Left ventricle myocardium inferior (tissue), 1 donor: ENCODE data around the gene EPB41. TPM values are rescaled to one million over a fixed set of nuclear protein-coding genes. Genes with fewer than 3 reads are reported as not detected.

ENCODE experiments used
- DNase-seq: peaks from one replicate; pipeline ENCODE4 v3.0.0-alpha.2; 2020
- H3K27ac ChIP-seq: fragments of 200-600 bp; replicated peaks from 2 replicates; pipeline ENCODE4 v1.8.0; 2021
- H3K27me3 ChIP-seq: fragments of 200-600 bp; 2 replicates; pipeline ENCODE4 v1.8.0; 2021; ENCODE audit warnings: low read depth
- H3K36me3 ChIP-seq: fragments of 200-600 bp; 2 replicates; pipeline ENCODE4 v1.8.0; 2021
- H3K4me1 ChIP-seq: fragments of 200-600 bp; 2 replicates; pipeline ENCODE4 v1.8.0; 2021
- H3K4me3 ChIP-seq: fragments of 200-600 bp; 2 replicates; pipeline ENCODE4 v1.8.0; 2021; ENCODE audit warnings: mild to moderate bottlenecking, moderate library complexity
- H3K9me3 ChIP-seq: fragments of 200-600 bp; replicated peaks from 2 replicates; pipeline ENCODE4 v1.8.0; 2021
- intact Hi-C: fragments of 100-400 bp; cut with micrococcal nuclease; formaldehyde crosslinking; loops from one replicate; pipeline ENCODE4 v1.11.0; 2022
- total RNA-seq: library from RNA; stranded (reverse); fragmentation: NEBNext Ultra II Directional; extraction: Animal tissue kit (Norgen Biotek cat#: 25700); gene quantifications from one replicate; pipeline ENCODE4 v1.2.1, GENCODE V29; 2021
- TF ChIP-seq, protein P1 (sequence below): fragments of 200-600 bp; IDR thresholded peaks from 2 replicates; pipeline ENCODE4 v1.8.0; 2021; ENCODE audit warnings: antibody characterized with exemption, mild to moderate bottlenecking, borderline replicate concordance
- donor health status: DM: no; HTN: yes; CAD: no; lungs with severe emphysema.

The EPB41 gene
- total RNA-seq, 1 donor from 2014 or later: 23.4 TPM

DNA sequence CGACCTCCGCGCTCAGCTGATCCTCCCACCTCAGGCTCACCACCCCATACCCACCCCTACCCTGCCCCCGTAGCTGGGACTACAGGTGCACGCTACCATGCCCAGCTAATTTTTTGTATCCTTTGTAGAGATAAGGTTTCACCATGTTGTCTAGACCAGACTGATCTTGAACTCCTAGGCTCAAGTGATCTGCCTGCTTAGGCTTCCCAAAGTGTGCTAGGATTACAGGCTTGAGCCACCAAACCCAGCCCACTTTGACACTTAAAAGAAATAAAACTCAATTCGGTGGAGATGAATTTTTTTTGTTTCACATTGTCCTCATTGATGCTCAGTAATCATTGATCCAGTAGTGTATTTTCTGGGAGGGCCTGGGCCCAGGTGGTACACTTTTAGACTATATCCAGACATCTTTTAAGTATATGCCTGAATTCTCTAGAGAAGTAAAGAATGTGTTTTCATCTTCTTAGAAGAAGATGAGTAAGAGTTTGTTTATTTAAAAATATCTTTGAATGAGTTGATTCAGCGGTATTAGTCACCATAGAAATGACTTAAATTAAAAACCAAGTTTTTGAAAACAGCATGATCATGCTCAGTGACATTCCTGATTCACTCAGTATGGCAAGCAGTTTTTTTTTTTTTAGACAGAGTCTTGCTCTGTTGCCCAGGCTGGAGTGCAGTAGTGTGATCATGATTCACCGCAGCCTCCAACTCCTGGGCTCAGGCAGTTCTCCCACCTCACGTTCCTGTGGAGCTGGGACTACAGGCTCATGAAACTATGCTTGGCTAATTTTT lies 57.8 kb downstream of the EPB41 start:
- H3K27ac ChIP-seq: no peak overlapping the region
- no peaks in the 10 kb centered on the region for H3K9me3 ChIP-seq
- H3K4me3 ChIP-seq: no peak overlapping the region
- intact Hi-C loops: no loop called here
- H3K36me3 ChIP-seq: no peaks in the 10 kb centered on the region
- no peaks in the 10 kb centered on the region for H3K4me1 ChIP-seq
- no peaks in the 10 kb centered on the region for H3K27me3 ChIP-seq
- TF ChIP-seq, protein P1, sequence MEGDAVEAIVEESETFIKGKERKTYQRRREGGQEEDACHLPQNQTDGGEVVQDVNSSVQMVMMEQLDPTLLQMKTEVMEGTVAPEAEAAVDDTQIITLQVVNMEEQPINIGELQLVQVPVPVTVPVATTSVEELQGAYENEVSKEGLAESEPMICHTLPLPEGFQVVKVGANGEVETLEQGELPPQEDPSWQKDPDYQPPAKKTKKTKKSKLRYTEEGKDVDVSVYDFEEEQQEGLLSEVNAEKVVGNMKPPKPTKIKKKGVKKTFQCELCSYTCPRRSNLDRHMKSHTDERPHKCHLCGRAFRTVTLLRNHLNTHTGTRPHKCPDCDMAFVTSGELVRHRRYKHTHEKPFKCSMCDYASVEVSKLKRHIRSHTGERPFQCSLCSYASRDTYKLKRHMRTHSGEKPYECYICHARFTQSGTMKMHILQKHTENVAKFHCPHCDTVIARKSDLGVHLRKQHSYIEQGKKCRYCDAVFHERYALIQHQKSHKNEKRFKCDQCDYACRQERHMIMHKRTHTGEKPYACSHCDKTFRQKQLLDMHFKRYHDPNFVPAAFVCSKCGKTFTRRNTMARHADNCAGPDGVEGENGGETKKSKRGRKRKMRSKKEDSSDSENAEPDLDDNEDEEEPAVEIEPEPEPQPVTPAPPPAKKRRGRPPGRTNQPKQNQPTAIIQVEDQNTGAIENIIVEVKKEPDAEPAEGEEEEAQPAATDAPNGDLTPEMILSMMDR: no peak
- DNase-seq: no peak

DNA sequence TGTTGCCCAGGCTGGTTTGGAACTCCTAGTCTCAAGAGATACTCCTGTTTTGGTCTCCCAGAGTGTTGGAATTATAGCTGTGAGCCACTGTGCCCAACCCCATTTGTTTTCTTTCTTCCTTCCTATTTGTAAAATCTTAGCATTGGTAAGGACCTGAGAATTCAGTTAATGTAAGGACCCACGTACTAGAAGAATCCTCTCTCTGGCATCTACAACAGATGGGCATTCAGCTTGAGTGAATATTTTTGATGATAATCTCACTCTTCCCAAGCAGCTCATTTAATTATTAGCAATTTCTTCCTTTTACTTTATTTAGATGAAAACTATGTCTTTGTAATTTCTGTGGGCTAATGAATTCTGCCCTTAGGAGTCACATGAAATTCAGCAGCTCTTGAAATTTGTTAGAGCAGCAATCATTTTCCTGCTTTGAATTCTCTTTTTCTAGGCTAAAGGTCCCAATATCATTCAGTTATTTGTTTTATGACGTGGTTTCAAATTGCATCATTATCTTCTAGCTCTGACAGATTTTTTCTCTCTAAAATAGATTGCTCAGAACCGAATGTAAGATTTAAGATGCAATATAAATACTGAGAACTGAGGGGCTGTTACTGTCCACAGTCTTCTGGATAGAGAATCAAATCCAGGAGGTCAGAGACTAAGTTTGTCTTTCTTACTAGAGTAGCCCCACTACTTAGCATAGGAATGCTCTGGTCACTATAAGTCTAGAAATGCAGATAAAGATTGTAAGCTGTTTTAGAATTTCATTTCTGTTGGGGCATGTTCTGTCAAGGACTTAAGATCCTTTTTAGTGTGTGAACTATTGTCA lies 59.4 kb downstream of the EPB41 start:
- intact Hi-C loops: no loop called here
- TF ChIP-seq, protein P1: no peak
- no peak for DNase-seq

DNA sequence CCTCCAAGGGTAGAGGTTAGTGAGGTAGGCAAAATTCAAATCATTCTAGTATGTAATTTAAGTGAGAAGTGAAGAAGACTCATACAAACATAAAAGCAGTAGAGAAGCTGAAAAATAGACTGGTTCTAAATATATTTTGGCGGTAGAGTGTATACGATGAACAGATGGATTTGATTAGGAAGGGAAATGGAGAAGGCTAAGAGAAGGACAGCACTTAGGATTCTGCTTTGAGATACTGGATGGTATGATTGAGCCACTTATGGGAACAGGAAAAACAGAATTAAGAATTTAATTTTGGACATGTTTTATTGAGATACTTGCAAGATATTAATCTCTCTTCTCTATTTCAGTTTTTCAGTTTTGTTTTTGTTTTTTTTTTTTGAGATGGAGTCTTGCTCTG lies 60.1 kb downstream of the EPB41 start:
- DNase-seq: no peak
- no peaks in the 10 kb centered on the region for H3K27me3 ChIP-seq
- no peaks in the 10 kb centered on the region for H3K36me3 ChIP-seq
- H3K4me3 ChIP-seq: no peak overlapping the region
- H3K9me3 ChIP-seq: no peaks in the 10 kb centered on the region
- H3K27ac ChIP-seq: no peak overlapping the region
- TF ChIP-seq, protein P1: no peak
- intact Hi-C loops: no loop called here
- H3K4me1 ChIP-seq: peaks cover 5% of the 10 kb centered on the region

More for the DNA sequence above, 59.4 kb downstream of the EPB41 start:
- H3K4me1 ChIP-seq: peaks cover 5% of the 10 kb centered on the region
- no peaks in the 10 kb centered on the region for H3K27me3 ChIP-seq
- H3K36me3 ChIP-seq: no peaks in the 10 kb centered on the region
- no peaks in the 10 kb centered on the region for H3K9me3 ChIP-seq
- H3K4me3 ChIP-seq: no peak overlapping the region
- H3K27ac ChIP-seq: no peak overlapping the region

DNA sequence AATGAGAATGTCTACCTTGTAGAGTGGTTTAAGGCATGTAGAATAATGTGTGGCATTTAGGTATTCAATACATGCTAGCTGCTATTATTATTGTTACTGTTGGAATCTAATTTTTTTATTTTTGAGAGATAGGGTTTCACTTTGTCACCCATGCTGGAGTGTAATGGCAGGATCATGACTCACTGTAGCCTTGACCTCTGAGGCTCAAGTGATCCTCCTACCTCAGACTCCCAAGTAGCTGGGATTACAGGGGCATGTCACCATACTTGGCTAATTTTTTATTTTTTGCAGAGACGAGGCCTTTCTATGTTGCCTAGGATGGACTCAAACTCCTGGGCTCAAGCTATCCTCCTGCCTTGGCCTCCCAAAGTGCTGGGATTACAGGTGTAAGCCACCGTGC lies 61.9 kb downstream of the EPB41 start:
- no peak for DNase-seq

DNA sequence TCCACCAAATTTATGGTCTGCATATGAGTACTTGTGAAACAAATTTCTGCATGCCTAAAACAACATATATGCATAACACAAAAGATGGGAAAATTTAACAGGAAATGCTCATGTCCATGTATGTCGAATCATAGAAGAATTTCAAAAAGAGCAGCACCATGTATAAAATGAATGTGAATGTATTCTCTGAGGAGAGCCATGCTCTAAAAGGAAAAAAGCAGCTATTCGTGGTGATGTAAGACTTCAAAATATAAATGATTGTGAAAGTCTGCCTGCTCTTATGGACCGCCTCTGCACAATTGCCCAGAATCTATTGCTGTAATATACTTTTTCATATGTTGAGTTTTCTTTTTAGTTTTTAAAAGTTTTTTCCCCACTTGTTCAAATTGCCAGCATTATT lies 66.8 kb downstream of the EPB41 start:
- intact Hi-C loops: no loop called here
- Histone ChIP-seq H3K27ac (no peak overlapping the region), H3K4me1 (peaks cover 26% of the 10 kb centered on the region), H3K27me3 (no peaks in the 10 kb centered on the region), H3K36me3 (no peaks in the 10 kb centered on the region), H3K4me3 (no peak overlapping the region), H3K9me3 (no peaks in the 10 kb centered on the region)
- DNase-seq: no peak
- TF ChIP-seq, protein P1: no peak

More for the DNA sequence above, 61.9 kb downstream of the EPB41 start:
- no peak overlapping the region for H3K27ac ChIP-seq
- peaks cover 5% of the 10 kb centered on the region for H3K4me1 ChIP-seq
- TF ChIP-seq, protein P1: no peak
- H3K36me3 ChIP-seq: no peaks in the 10 kb centered on the region
- H3K4me3 ChIP-seq: no peak overlapping the region
- H3K27me3 ChIP-seq: no peaks in the 10 kb centered on the region
- intact Hi-C loops: no loop called here
- no peaks in the 10 kb centered on the region for H3K9me3 ChIP-seq
